ENCODE measurements around the gene UBR4.

The UBR4 gene

DNA sequence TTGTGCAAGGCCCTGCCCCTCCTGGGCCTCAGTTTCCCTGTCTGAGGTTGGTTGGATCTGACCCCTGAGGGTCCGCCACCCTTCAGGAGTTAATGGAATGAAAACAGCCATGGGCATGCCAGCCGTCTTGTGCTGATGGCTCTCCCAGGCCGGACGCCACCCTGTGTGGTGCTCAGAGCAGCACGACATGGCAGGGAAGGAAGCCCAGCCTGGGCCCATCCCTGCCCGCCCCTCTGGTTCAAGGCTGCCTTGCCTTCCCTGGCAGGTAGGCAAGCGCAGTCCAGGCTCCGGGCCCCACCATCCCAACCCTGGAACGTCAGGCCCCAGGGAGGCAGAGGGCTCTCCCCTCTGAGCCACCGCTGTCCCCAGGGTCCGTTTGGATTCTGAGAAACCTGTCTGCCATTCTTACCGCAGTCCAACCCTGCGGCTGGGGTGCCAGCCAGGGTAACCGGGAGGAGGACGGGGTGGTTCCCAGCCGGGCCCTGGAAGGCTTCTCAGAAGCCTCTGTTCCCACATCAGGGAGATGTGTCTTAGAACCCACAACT, 145.1 kb downstream of the UBR4 start:
- Histone ChIP-seq H3K27ac (no peak overlapping the region), H3K4me3 (no peak overlapping the region), H3K9me3 (peaks cover 6% of the 10 kb centered on the region), H4K20me1 (no peaks in the 10 kb centered on the region), H3K9ac (no peak overlapping the region), H3K4me1 (peaks cover 28% of the 10 kb centered on the region), H3K4me2 (no peak overlapping the region), H3K27me3 (no peaks in the 10 kb centered on the region), H3K36me3 (no peaks in the 10 kb centered on the region)
- no peak for TF ChIP-seq Cebpa-rat (IDR thresholded peaks at IDR 0.05)

GRCh38 chr1:19063122-19063521, 146.9 kb downstream of the UBR4 start:
- TF ChIP-seq Cebpa-rat (IDR thresholded peaks at IDR 0.05) = no peak
- no peak overlapping the region for H3K4me3 ChIP-seq
- peaks cover 11% of the 10 kb centered on the region for H3K4me1 ChIP-seq
- H3K4me2 ChIP-seq = no peak overlapping the region
- no peaks in the 10 kb centered on the region for H3K27me3 ChIP-seq
- H3K27ac ChIP-seq = no peak overlapping the region
- H3K9me3 ChIP-seq = peaks cover 6% of the 10 kb centered on the region
- H3K9ac ChIP-seq = no peak overlapping the region
- no peaks in the 10 kb centered on the region for H4K20me1 ChIP-seq
- H3K36me3 ChIP-seq = no peaks in the 10 kb centered on the region

- H3K4me2 ChIP-seq = no peak overlapping the region
- peaks cover 4% of the 10 kb centered on the region for H3K4me1 ChIP-seq
- H3K27me3 ChIP-seq = no peaks in the 10 kb centered on the region
- peaks cover 6% of the 10 kb centered on the region for H3K9me3 ChIP-seq
- no peaks in the 10 kb centered on the region for H4K20me1 ChIP-seq
- H3K36me3 ChIP-seq = no peaks in the 10 kb centered on the region
- no peak overlapping the region for H3K4me3 ChIP-seq
- no peak for TF ChIP-seq Cebpa-rat (IDR thresholded peaks at IDR 0.05)
- H3K9ac ChIP-seq = no peak overlapping the region
- no peak overlapping the region for H3K27ac ChIP-seq
These were observed 147.6 kb downstream of the UBR4 start for GRCh38 chr1:19062258-19063029.

DNA sequence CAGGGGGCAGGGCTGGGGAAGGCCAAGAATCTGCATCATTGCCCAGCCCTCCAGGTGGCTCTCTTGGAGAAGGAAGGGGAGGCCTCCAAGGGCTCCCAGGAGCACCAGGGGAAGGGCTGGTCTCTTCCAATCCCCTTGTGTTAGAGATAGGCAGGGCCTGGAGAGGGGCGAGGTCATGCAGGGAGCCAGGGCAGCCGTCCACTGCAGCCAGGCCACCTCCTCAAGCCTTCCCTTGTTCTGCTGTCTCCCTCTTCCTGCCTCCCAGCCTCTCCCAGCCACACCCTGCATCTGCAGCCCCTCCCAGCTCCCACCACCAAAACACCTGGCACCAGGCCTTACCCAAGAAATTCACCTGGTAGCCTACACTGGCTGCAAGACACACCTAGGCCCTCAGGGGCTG, 148.3 kb downstream of the UBR4 start:
- Histone ChIP-seq H4K20me1 (no peaks in the 10 kb centered on the region), H3K36me3 (no peaks in the 10 kb centered on the region), H3K4me2 (no peak overlapping the region), H3K4me3 (no peak overlapping the region), H3K9ac (no peak overlapping the region), H3K4me1 (no peaks in the 10 kb centered on the region; the same call in 1 of the 2 replicates), H3K27me3 (no peaks in the 10 kb centered on the region), H3K9me3 (peaks cover 6% of the 10 kb centered on the region), H3K27ac (no peak overlapping the region)
- no peak for TF ChIP-seq Cebpa-rat (IDR thresholded peaks at IDR 0.05)

DNA sequence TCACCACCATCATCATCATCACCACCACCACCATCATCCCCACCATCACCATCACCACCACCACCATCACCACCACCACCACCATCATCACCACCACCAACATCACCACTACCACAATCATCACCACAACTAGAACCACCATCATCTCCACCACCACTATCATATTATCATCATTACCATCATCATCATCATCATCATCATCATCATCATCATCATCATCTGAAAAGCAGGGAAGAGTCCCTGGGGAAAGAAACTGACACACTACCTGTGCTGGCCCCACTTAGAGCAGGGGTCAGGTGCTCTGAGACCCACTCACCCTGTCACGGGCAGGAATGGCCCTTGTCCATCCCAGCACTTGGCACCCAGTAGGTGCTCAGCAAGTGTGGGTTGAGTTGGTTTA, 148.7 kb downstream of the UBR4 start:
- no peak overlapping the region for H3K27ac ChIP-seq
- TF ChIP-seq Cebpa-rat (IDR thresholded peaks at IDR 0.05) = no peak
- no peaks in the 10 kb centered on the region for H3K27me3 ChIP-seq
- no peaks in the 10 kb centered on the region for H3K4me1 ChIP-seq
- H3K36me3 ChIP-seq = no peaks in the 10 kb centered on the region
- no peak overlapping the region for H3K4me2 ChIP-seq
- no peak overlapping the region for H3K4me3 ChIP-seq
- H4K20me1 ChIP-seq = no peaks in the 10 kb centered on the region
- no peak overlapping the region for H3K9ac ChIP-seq
- peaks cover 6% of the 10 kb centered on the region for H3K9me3 ChIP-seq

- no peaks in the 10 kb centered on the region for H3K36me3 ChIP-seq
- no peak overlapping the region for H3K27ac ChIP-seq
- H3K4me3 ChIP-seq = no peak overlapping the region
- H3K4me1 ChIP-seq = peaks cover 14% of the 10 kb centered on the region
- TF ChIP-seq Cebpa-rat (IDR thresholded peaks at IDR 0.05) = no peak
- H3K27me3 ChIP-seq = no peaks in the 10 kb centered on the region
- no peaks in the 10 kb centered on the region for H4K20me1 ChIP-seq
- peaks cover 6% of the 10 kb centered on the region for H3K9me3 ChIP-seq
- H3K4me2 ChIP-seq = no peak overlapping the region
- H3K9ac ChIP-seq = no peak overlapping the region
These were observed 150.3 kb downstream of the UBR4 start for GRCh38 chr1:19059773-19060172.

GRCh38 chr1:19058476-19058797, 151.6 kb downstream of the UBR4 start:
- no peak overlapping the region for H3K27ac ChIP-seq
- peaks cover 6% of the 10 kb centered on the region for H3K9me3 ChIP-seq
- H3K9ac ChIP-seq = no peak overlapping the region
- no peak overlapping the region for H3K4me2 ChIP-seq
- H3K4me3 ChIP-seq = no peak overlapping the region
- H4K20me1 ChIP-seq = no peaks in the 10 kb centered on the region
- peaks cover 27% of the 10 kb centered on the region for H3K4me1 ChIP-seq
- no peaks in the 10 kb centered on the region for H3K27me3 ChIP-seq
- no peak for TF ChIP-seq Cebpa-rat (IDR thresholded peaks at IDR 0.05)
- no peaks in the 10 kb centered on the region for H3K36me3 ChIP-seq

DNA sequence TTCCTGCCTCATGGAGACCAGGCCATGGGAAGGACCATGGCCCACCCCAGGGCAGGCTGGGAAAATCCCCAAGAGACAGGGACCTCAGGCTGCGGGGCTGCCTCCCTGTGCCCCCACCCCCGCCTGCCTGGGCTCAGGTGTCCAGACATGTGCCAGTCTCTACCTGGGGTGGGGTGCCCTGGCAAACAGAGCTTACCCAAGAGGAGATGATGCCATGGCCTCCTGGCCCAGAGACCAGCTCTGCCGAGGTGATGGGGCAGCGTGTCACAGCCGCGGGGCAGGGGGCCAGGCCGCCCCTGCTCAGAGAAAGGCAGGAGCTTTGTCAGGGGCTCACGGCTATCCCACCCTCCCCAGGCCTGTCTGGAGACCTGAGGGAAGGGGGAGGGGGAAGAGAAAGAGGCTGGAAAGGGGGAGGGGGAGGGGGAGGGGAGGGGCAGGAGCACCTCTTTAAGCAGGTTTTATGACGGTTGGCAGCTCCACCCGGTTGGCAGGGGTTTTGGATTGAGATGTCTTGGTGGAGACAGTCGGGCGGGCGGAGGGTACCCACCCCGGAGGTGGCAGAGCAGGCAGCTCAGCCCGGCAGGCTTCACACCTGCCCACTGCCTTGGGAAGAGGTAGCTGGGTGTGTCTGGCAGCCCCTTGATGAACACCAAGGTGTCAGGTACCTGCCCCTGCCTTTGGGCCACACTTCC, 152.1 kb downstream of the UBR4 start:
- no peak overlapping the region for H3K27ac ChIP-seq
- TF ChIP-seq Cebpa-rat (IDR thresholded peaks at IDR 0.05) = no peak
- no peaks in the 10 kb centered on the region for H3K27me3 ChIP-seq
- H3K4me2 ChIP-seq = no peak overlapping the region
- H3K4me1 ChIP-seq = peaks cover 29% of the 10 kb centered on the region
- no peak overlapping the region for H3K9ac ChIP-seq
- H3K9me3 ChIP-seq = peaks cover 5% of the 10 kb centered on the region
- no peak overlapping the region for H3K4me3 ChIP-seq
- no peaks in the 10 kb centered on the region for H4K20me1 ChIP-seq
- no peaks in the 10 kb centered on the region for H3K36me3 ChIP-seq

DNA sequence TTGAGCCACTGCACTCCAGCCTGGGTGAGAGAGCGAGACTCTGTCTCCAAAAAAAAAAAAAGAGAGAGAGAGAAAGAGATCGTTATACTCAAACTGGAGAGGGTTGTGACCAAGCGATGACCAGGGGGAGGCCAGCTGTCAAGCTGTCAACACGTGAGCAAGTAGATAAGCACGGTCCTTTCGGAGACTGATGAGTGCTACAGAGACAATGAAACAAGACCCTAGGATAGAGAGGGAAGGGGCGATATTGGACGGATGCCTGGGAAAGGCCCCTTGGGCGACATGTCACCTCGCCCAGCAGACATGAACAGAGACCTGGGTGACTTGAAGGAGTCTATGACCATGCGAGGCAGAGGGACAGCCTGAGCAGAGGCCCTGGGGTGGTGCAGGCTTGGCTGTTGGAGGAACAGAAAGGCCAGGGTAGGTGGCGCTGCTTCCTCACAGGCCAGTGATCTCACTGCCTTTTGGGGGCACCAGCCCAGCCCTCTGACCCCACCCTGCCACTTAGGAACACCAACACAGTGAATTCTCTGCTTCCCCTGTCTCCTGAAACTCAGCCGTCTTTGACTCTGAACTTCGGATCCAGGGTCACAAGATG, 152.8 kb downstream of the UBR4 start:
- Histone ChIP-seq H4K20me1 (no peaks in the 10 kb centered on the region), H3K27ac (no peak overlapping the region), H3K4me3 (no peak overlapping the region), H3K9me3 (no peaks in the 10 kb centered on the region), H3K9ac (no peak overlapping the region), H3K27me3 (no peaks in the 10 kb centered on the region), H3K36me3 (no peaks in the 10 kb centered on the region), H3K4me1 (peaks cover 29% of the 10 kb centered on the region), H3K4me2 (no peak overlapping the region)
- no peak for TF ChIP-seq Cebpa-rat (IDR thresholded peaks at IDR 0.05)

DNA sequence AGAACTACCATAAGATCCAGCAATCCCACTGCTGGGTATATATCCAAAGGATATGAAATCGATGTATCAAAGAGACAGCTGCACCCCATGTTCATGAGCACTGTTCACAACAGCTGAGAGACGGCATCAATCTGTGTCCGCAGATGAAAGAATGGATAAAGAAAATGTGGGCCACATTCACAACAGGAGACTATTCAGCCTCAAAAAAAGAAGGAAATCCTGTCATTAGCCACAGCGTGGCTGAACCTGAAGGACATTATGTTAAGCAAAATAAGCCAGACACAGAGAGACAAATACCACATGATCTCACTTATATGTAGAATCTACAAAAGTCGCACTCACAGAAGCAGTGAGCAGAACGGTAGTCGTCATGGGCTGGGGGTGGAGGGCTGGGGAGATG, 154.4 kb downstream of the UBR4 start:
- H3K27ac ChIP-seq = no peak overlapping the region
- no peaks in the 10 kb centered on the region for H3K9me3 ChIP-seq
- no peak overlapping the region for H3K9ac ChIP-seq
- H3K27me3 ChIP-seq = no peaks in the 10 kb centered on the region
- H3K36me3 ChIP-seq = no peaks in the 10 kb centered on the region
- TF ChIP-seq Cebpa-rat (IDR thresholded peaks at IDR 0.05) = no peak
- peaks cover 34% of the 10 kb centered on the region for H3K4me1 ChIP-seq
- peak overlapping the region; percentile 85; the same call in 1 of the 2 replicates for H3K4me2 ChIP-seq
- H4K20me1 ChIP-seq = no peaks in the 10 kb centered on the region
- H3K4me3 ChIP-seq = no peak overlapping the region

All from BLaER1 (cell line).